Measurements from ENCODE around the gene ZNF438. TPM values are rescaled to one million over a fixed set of nuclear protein-coding genes. Genes with fewer than 3 reads are reported as not detected.

The ZNF438 gene
- total and polyA plus RNA-seq, 10 of the 15 experiments (the other 5 are each of a cell fraction or from before 2014, with no cell fraction given), result 0.93 to 5.2 (median 1.9) TPM

DNA sequence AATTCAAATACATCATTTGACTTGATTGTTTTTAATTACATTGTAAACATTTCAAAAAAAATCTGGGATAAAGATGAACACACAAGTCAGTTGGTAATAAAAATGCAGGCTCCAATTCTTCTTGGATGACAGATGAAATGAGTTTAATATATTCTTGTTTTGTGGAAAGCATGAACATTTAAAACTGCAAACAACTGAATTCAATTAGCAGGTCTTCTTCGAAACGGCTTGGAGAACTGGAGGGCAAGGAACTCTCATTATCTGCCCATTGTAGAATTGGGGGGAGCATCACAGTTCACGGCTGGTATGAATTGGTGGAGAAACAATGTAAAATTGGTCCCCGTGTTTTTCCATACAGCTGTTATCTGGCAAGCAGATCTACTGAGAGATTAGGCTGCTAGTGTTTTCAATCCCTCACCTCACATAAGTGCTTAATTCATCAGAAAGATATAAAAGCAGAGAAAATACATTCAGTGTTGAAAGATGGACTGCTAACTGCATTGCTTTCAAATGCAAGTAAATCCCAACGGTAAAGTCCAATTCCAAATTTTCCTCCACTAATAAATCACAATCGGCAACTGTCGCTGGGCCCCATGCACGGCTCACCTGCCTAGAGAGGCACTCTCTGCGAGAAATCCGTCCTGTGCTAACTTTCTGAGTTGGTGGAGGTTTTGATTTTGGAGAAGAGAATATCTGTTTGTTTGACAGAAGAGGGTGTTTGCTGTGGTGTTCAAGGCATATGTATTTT is 199.5 kb downstream of the ZNF438 start:
- H3K4me3 ChIP-seq, result no peak overlapping the region
- H3K9ac ChIP-seq (ENCODE audit: control insufficient read depth, insufficient read depth, low read length), result no peak overlapping the region
- CTCF ChIA-PET, result no interaction called here
- no TSS peak for BruUV-seq (replicated peaks)
- H2AFZ ChIP-seq (ENCODE audit: control insufficient read depth, low read depth, low read length), result no peak overlapping the region
- H3K4me1 ChIP-seq (ENCODE audit: control insufficient read depth, insufficient read depth, low read length), result no peaks in the 10 kb centered on the region
- no peaks in the 10 kb centered on the region for H3K27me3 ChIP-seq (replicated peaks in 1 of 2; ENCODE audit: control insufficient read depth in 2 of 2, insufficient read depth in 2 of 2, low read length in 1 of 2)
- 56% methylated on average over 10 of the region's 10 CpGs for WGBS (ENCODE audit: insufficient coverage, insufficient replicate concordance, low lambda C conversion rate, missing lambda C conversion rate)
- no peaks in the 10 kb centered on the region for H3K79me2 ChIP-seq (ENCODE audit: control insufficient read depth, insufficient read depth, low read length)
- no peaks in the 10 kb centered on the region for H4K20me1 ChIP-seq (ENCODE audit: control insufficient read depth, insufficient read depth)
- intact Hi-C loops (cut with micrococcal nuclease; ENCODE audit: unreplicated experiment), result no loop called here
- H3K36me3 ChIP-seq (ENCODE audit: control insufficient read depth in 2 of 2, insufficient read depth in 2 of 2, low read length in 1 of 2), result no peaks in the 10 kb centered on the region
- RAD21 ChIA-PET (ENCODE audit: unreplicated experiment), result no interaction called here
- no peak for FAIRE-seq
- H3K4me2 ChIP-seq (ENCODE audit: control insufficient read depth, insufficient read depth), result no peak overlapping the region
- SMC1A ChIA-PET (ENCODE audit: uncharacterized antibody, unreplicated experiment), result interaction anchor here (0.6 kb wide), 1 partner anchor 67 kb away, joined by 3 read pairs; no protein-coding TSS in a partner anchor
- H3K9me3 ChIP-seq (replicated peaks; ENCODE audit: control insufficient read depth, insufficient read depth, low read length), result no peaks in the 10 kb centered on the region
- in situ Hi-C loops (cut with MboI), result no loop called here
- no peak for DNase-seq (ENCODE audit: low read depth, low spot score)
- ATAC-seq, result no peak
- POLR2A ChIA-PET, result no interaction called here
- H3K27ac ChIP-seq (ENCODE audit: control insufficient read depth, insufficient read depth), result no peak overlapping the region
- TF ChIP-seq, protein P1, sequence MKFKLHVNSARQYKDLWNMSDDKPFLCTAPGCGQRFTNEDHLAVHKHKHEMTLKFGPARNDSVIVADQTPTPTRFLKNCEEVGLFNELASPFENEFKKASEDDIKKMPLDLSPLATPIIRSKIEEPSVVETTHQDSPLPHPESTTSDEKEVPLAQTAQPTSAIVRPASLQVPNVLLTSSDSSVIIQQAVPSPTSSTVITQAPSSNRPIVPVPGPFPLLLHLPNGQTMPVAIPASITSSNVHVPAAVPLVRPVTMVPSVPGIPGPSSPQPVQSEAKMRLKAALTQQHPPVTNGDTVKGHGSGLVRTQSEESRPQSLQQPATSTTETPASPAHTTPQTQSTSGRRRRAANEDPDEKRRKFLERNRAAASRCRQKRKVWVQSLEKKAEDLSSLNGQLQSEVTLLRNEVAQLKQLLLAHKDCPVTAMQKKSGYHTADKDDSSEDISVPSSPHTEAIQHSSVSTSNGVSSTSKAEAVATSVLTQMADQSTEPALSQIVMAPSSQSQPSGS (IDR thresholded peaks at IDR 0.05; ENCODE audit: low read length), result no peak
- TF ChIP-seq, protein P2, sequence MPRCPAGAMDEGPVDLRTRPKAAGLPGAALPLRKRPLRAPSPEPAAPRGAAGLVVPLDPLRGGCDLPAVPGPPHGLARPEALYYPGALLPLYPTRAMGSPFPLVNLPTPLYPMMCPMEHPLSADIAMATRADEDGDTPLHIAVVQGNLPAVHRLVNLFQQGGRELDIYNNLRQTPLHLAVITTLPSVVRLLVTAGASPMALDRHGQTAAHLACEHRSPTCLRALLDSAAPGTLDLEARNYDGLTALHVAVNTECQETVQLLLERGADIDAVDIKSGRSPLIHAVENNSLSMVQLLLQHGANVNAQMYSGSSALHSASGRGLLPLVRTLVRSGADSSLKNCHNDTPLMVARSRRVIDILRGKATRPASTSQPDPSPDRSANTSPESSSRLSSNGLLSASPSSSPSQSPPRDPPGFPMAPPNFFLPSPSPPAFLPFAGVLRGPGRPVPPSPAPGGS (IDR thresholded peaks at IDR 0.05; ENCODE audit: borderline replicate concordance, insufficient read depth, low read depth, low read length, poor library complexity, severe bottlenecking), result no peak
- TF ChIP-seq KAT2A (conservative IDR thresholded peaks at IDR 0.05; ENCODE audit: control insufficient read depth, low read depth, low read length), result no peak
- TF ChIP-seq MEF2B (IDR thresholded peaks at IDR 0.05; ENCODE audit: partially characterized antibody, poor library complexity, severe bottlenecking), result no peak
- TF ChIP-seq, protein P3, sequence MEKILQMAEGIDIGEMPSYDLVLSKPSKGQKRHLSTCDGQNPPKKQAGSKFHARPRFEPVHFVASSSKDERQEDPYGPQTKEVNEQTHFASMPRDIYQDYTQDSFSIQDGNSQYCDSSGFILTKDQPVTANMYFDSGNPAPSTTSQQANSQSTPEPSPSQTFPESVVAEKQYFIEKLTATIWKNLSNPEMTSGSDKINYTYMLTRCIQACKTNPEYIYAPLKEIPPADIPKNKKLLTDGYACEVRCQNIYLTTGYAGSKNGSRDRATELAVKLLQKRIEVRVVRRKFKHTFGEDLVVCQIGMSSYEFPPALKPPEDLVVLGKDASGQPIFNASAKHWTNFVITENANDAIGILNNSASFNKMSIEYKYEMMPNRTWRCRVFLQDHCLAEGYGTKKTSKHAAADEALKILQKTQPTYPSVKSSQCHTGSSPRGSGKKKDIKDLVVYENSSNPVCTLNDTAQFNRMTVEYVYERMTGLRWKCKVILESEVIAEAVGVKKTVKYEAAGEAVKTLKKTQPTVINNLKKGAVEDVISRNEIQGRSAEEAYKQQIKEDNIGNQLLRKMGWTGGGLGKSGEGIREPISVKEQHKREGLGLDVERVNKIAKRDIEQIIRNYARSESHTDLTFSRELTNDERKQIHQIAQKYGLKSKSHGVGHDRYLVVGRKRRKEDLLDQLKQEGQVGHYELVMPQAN (conservative IDR thresholded peaks at IDR 0.05), result no peak
- TF ChIP-seq, protein P4, sequence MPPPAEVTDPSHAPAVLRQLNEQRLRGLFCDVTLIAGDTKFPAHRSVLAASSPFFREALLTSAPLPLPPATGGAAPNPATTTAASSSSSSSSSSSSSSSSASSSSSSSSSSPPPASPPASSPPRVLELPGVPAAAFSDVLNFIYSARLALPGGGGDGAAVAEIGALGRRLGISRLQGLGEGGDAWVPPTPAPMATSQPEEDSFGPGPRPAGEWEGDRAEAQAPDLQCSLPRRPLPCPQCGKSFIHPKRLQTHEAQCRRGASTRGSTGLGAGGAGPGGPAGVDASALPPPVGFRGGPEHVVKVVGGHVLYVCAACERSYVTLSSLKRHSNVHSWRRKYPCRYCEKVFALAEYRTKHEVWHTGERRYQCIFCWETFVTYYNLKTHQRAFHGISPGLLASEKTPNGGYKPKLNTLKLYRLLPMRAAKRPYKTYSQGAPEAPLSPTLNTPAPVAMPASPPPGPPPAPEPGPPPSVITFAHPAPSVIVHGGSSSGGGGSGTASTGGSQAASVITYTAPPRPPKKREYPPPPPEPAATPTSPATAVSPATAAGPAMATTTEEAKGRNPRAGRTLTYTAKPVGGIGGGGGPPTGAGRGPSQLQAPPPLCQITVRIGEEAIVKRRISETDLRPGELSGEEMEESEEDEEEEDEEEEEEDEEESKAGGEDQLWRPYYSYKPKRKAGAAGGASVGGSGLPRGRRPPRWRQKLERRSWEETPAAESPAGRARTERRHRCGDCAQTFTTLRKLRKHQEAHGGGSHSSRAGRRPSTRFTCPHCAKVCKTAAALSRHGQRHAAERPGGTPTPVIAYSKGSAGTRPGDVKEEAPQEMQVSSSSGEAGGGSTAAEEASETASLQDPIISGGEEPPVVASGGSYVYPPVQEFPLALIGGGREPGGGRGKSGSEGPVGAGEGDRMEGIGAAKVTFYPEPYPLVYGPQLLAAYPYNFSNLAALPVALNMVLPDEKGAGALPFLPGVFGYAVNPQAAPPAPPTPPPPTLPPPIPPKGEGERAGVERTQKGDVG (CRISPR knock-in tag; IDR thresholded peaks at IDR 0.05), result no peak
- TF ChIP-seq RAD51 (IDR thresholded peaks at IDR 0.05), result no peak
- TF ChIP-seq SUPT20H (IDR thresholded peaks at IDR 0.05; ENCODE audit: borderline replicate concordance, control insufficient read depth, low read depth, low read length), result no peak
- TF ChIP-seq ZNF384 (IDR thresholded peaks at IDR 0.05; ENCODE audit: borderline replicate concordance, low read depth, low read length), result no peak
- TF ChIP-seq JUND (IDR thresholded peaks at IDR 0.05; ENCODE audit: low read depth, low read length), result no peak
- TF ChIP-seq, protein P5, sequence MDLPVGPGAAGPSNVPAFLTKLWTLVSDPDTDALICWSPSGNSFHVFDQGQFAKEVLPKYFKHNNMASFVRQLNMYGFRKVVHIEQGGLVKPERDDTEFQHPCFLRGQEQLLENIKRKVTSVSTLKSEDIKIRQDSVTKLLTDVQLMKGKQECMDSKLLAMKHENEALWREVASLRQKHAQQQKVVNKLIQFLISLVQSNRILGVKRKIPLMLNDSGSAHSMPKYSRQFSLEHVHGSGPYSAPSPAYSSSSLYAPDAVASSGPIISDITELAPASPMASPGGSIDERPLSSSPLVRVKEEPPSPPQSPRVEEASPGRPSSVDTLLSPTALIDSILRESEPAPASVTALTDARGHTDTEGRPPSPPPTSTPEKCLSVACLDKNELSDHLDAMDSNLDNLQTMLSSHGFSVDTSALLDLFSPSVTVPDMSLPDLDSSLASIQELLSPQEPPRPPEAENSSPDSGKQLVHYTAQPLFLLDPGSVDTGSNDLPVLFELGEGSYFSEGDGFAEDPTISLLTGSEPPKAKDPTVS (IDR thresholded peaks at IDR 0.05; ENCODE audit: low read depth, low read length), result no peak
- TF ChIP-seq, protein P6, sequence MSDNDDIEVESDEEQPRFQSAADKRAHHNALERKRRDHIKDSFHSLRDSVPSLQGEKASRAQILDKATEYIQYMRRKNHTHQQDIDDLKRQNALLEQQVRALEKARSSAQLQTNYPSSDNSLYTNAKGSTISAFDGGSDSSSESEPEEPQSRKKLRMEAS (IDR thresholded peaks at IDR 0.05; ENCODE audit: low read depth, low read length), result no peak
